Lower lobe of right lung (tissue), 2 donors: ENCODE data around the gene C13orf42. TPM values are rescaled to one million over a fixed set of nuclear protein-coding genes. Genes with fewer than 3 reads are reported as not detected.

Source experiments
- ATAC-seq, 2 donors: fragments of 200-7000 bp; cut with Tn5 transposase; one replicate each; pipeline ENCODE4 v1.9.1; 2020 to 2022; ENCODE audit warnings: mild to moderate bottlenecking in 2 of 2, moderate library complexity in 2 of 2
- DNase-seq: peaks from one replicate; pipeline ENCODE4 v3.0.0-alpha.2; 2020
- H3K27ac ChIP-seq: fragments of 200-600 bp; one replicate; pipeline ENCODE4 v1.8.0; 2022
- H3K27me3 ChIP-seq: fragments of 200-600 bp; one replicate; pipeline ENCODE4 v1.8.0; 2022; ENCODE audit warnings: low read depth
- H3K36me3 ChIP-seq: fragments of 200-600 bp; one replicate; pipeline ENCODE4 v1.8.0; 2022; ENCODE audit warnings: mild to moderate bottlenecking
- H3K4me1 ChIP-seq: fragments of 200-600 bp; one replicate; pipeline ENCODE4 v1.8.0; 2022
- H3K4me3 ChIP-seq: fragments of 200-600 bp; one replicate; pipeline ENCODE4 v1.8.0; 2022; ENCODE audit warnings: mild to moderate bottlenecking
- H3K9me3 ChIP-seq: fragments of 200-600 bp; one replicate; pipeline ENCODE4 v1.8.0; 2022
- CTCF ChIP-seq: fragments of 200-600 bp; IDR thresholded peaks from one replicate; pipeline ENCODE4 v1.8.0; 2022; ENCODE audit warnings: antibody characterized with exemption, mild to moderate bottlenecking
- intact Hi-C: fragments of 100-400 bp; cut with DNase I; formaldehyde crosslinking; loops from one replicate; pipeline ENCODE4 v1.11.0; 2022
- total RNA-seq: library from RNA; stranded (reverse); fragmentation: NEBNext Ultra II Directional; extraction: Animal tissue kit (Norgen Biotek cat#: 25700); gene quantifications from one replicate; pipeline ENCODE4 v1.2.1, GENCODE V29; 2021
- donor health status: DM: no; HTN: yes; CAD: no; lungs with severe emphysema.

C13orf42 gene
- total RNA-seq, 1 donor from 2014 or later, result not detected

GRCh38 chr13:51070005-51070649 lies 40.9 kb downstream of the C13orf42 start:
- peak; percentile 89 to 91 for ATAC-seq
- intact Hi-C loops, result no loop called here

DNA sequence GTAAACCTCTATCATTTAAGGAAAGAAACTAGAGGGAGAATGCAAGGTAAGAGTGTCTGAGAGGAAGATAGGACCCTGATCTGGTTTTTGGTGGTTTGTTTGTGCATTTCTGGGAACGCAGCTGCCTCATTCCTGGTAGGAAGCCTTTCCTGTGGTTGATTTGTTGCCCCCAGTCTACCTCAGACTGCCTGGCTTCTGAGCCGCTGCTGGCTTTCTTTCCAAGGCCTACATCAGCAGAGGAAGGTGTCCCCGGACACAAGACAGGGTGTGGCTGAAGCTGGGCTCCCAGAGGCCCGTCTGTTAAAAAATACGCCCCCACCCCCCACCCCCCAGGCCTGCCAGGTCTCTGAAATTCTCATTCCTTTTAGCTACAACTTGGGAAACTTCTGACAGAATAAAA lies 42.6 kb downstream of the C13orf42 start:
- ATAC-seq, result no peak
- no peaks in the 10 kb centered on the region for H3K9me3 ChIP-seq
- TF ChIP-seq CTCF, result no peak
- H3K27me3 ChIP-seq, result peaks cover 4% of the 10 kb centered on the region
- H3K4me3 ChIP-seq, result no peak overlapping the region
- H3K36me3 ChIP-seq, result no peaks in the 10 kb centered on the region
- intact Hi-C loops, result no loop called here
- H3K4me1 ChIP-seq, result peaks cover 10% of the 10 kb centered on the region
- H3K27ac ChIP-seq, result no peak overlapping the region
- no peak for DNase-seq

More at GRCh38 chr13:51070005-51070649, 40.9 kb downstream of the C13orf42 start:
- peaks cover 4% of the 10 kb centered on the region for H3K27me3 ChIP-seq
- no peak overlapping the region for H3K27ac ChIP-seq
- TF ChIP-seq CTCF, result peak; percentile 97
- H3K36me3 ChIP-seq, result no peaks in the 10 kb centered on the region
- no peaks in the 10 kb centered on the region for H3K9me3 ChIP-seq
- peaks cover 10% of the 10 kb centered on the region for H3K4me1 ChIP-seq
- DNase-seq, result peak; percentile 87
- H3K4me3 ChIP-seq, result no peak overlapping the region

DNA sequence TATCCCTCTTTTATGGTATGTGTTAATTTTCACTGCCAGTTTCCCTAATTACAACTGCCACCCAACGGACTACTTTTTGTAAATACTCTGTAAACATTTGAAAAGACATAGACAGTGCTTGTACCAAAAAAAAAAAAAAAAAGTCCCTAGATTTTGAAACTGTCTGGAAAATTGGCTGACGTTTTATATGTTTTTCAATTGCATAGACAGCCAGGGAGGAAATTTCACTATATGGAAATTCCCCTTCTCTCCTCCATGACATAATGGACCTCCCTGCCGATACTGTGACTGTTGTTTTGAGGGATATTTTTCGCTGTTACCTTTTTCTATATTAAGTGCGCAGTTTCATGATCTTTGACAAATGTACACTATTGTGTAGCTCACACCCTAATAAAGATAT lies 43.4 kb downstream of the C13orf42 start:
- Histone ChIP-seq H3K4me3 (no peak overlapping the region), H3K27me3 (peaks cover 4% of the 10 kb centered on the region), H3K9me3 (no peaks in the 10 kb centered on the region), H3K27ac (no peak overlapping the region), H3K4me1 (peaks cover 10% of the 10 kb centered on the region), H3K36me3 (no peaks in the 10 kb centered on the region)
- TF ChIP-seq CTCF, result no peak
- ATAC-seq (no peak), DNase-seq (no peak)
- intact Hi-C loops, result no loop called here

DNA sequence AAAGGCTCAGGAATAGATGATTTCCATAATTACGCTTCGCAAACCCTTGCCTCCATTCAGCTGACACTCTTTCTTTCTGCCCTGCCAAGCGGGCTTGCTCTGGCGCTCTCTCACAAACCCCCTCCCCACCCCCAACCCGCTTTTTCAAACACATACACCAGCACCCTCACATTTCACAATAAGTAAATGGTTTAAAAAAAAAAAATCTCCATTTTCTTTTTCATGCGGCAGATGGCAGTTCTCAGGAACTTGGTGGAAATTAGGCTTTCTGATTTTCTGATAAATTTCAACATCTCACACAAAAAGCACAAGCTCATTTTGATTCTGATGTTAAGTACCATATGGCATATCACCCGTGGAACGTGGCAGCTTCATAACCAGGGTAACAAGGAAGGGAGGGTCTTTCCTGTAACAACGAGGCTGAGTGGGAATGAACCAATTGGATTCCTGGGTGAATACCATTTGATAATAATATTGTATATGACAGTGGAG lies 43.8 kb downstream of the C13orf42 start:
- ATAC-seq (no peak), DNase-seq (no peak)
- Histone ChIP-seq H3K4me1 (peaks cover 10% of the 10 kb centered on the region), H3K9me3 (no peaks in the 10 kb centered on the region), H3K27me3 (peaks cover 4% of the 10 kb centered on the region), H3K36me3 (no peaks in the 10 kb centered on the region), H3K27ac (no peak overlapping the region), H3K4me3 (no peak overlapping the region)
- intact Hi-C loops, result no loop called here
- TF ChIP-seq CTCF, result no peak

GRCh38 chr13:51066091-51066831 lies 44.8 kb downstream of the C13orf42 start:
- Histone ChIP-seq H3K27ac (no peak overlapping the region), H3K27me3 (peaks cover 4% of the 10 kb centered on the region), H3K9me3 (no peaks in the 10 kb centered on the region), H3K4me1 (peaks cover 10% of the 10 kb centered on the region), H3K36me3 (no peaks in the 10 kb centered on the region), H3K4me3 (no peak overlapping the region)
- no peak for TF ChIP-seq CTCF
- peak in 1 of 2 donors; percentile 43 for ATAC-seq
- intact Hi-C loops, result no loop called here
- DNase-seq, result no peak
